ENCODE measurements around the gene PNMA6E.
A peak's percentile ranks its signal among the peaks of the same experiment; 100 is the strongest.

The PNMA6E gene

GRCh38 chrX:153420851-153421599 lies 19.9 kb upstream of the PNMA6E start:
- TF ChIP-seq POLR2A (IDR thresholded peaks at IDR 0.05; ENCODE audit: extremely low read depth, insufficient read length) (no peak), MAX (IDR thresholded peaks at IDR 0.05; ENCODE audit: low read depth, low read length) (no peak), CTCF (IDR thresholded peaks at IDR 0.05; ENCODE audit: low read depth, low read length) (no peak), MYC (IDR thresholded peaks at IDR 0.05; ENCODE audit: low read depth, low read length) (no peak)
- no peak overlapping the region for H3K4me3 ChIP-seq (ENCODE audit: low read depth, low read length)
- DNase-seq (ENCODE audit: low read depth), result no peak

GRCh38 chrX:153417637-153418036 lies 16.5 kb upstream of the PNMA6E start:
- TF ChIP-seq POLR2A (IDR thresholded peaks at IDR 0.05; ENCODE audit: extremely low read depth, insufficient read length) (no peak), MYC (IDR thresholded peaks at IDR 0.05; ENCODE audit: low read depth, low read length) (no peak), CTCF (IDR thresholded peaks at IDR 0.05; ENCODE audit: low read depth, low read length) (no peak), MAX (IDR thresholded peaks at IDR 0.05; ENCODE audit: low read depth, low read length) (no peak)
- DNase-seq (ENCODE audit: low read depth), result no peak
- H3K4me3 ChIP-seq (ENCODE audit: low read depth, low read length), result no peak overlapping the region

GRCh38 chrX:153416781-153417450 lies 15.8 kb upstream of the PNMA6E start:
- DNase-seq (ENCODE audit: low read depth), result no peak
- TF ChIP-seq MYC (IDR thresholded peaks at IDR 0.05; ENCODE audit: low read depth, low read length), result no peak
- no peak for TF ChIP-seq POLR2A (IDR thresholded peaks at IDR 0.05; ENCODE audit: extremely low read depth, insufficient read length)
- TF ChIP-seq CTCF (IDR thresholded peaks at IDR 0.05; ENCODE audit: low read depth, low read length), result no peak
- TF ChIP-seq MAX (IDR thresholded peaks at IDR 0.05; ENCODE audit: low read depth, low read length), result no peak
- no peak overlapping the region for H3K4me3 ChIP-seq (ENCODE audit: low read depth, low read length)

- no peak overlapping the region for H3K4me3 ChIP-seq (ENCODE audit: low read depth, low read length)
- TF ChIP-seq CTCF (IDR thresholded peaks at IDR 0.05; ENCODE audit: low read depth, low read length), result no peak
- TF ChIP-seq POLR2A (IDR thresholded peaks at IDR 0.05; ENCODE audit: extremely low read depth, insufficient read length), result no peak
- TF ChIP-seq MAX (IDR thresholded peaks at IDR 0.05; ENCODE audit: low read depth, low read length), result no peak
- TF ChIP-seq MYC (IDR thresholded peaks at IDR 0.05; ENCODE audit: low read depth, low read length), result no peak
- peak; percentile 36 for DNase-seq (ENCODE audit: low read depth)
These were observed 13.8 kb upstream of the PNMA6E start for GRCh38 chrX:153414856-153415510.

GRCh38 chrX:153413731-153414130 lies 12.6 kb upstream of the PNMA6E start:
- TF ChIP-seq POLR2A (IDR thresholded peaks at IDR 0.05; ENCODE audit: extremely low read depth, insufficient read length), result no peak
- no peak for TF ChIP-seq MAX (IDR thresholded peaks at IDR 0.05; ENCODE audit: low read depth, low read length)
- TF ChIP-seq MYC (IDR thresholded peaks at IDR 0.05; ENCODE audit: low read depth, low read length), result no peak
- TF ChIP-seq CTCF (IDR thresholded peaks at IDR 0.05; ENCODE audit: low read depth, low read length), result no peak

More at GRCh38 chrX:153413731-153414130, 12.6 kb upstream of the PNMA6E start:
- no peak overlapping the region for H3K4me3 ChIP-seq (ENCODE audit: low read depth, low read length)
- no peak for DNase-seq (ENCODE audit: low read depth)
